Type B pancreatic cell (in vitro differentiated cells): Measurements from ENCODE around the gene ADD3. TPM values are rescaled to one million over a fixed set of nuclear protein-coding genes. Genes with fewer than 3 reads are reported as not detected.

Experiments used
- DNase-seq: peaks from one replicate; pipeline ENCODE4 v3.0.0; 2021; ENCODE audit warnings: mixed read lengths; ENCODE audit not compliant: unreplicated experiment; ENCODE audit errors: extremely low spot score
- H3K27ac Mint-ChIP-seq: 2 replicates; pipeline ENCODE4 v1.8.0; 2021; ENCODE audit warnings: mild to moderate bottlenecking, mixed read lengths
- H3K27me3 Mint-ChIP-seq: 2 replicates; pipeline ENCODE4 v1.8.0; 2021; ENCODE audit warnings: mixed read lengths
- H3K36me3 Mint-ChIP-seq: 2 replicates; pipeline ENCODE4 v1.8.0; 2021; ENCODE audit warnings: mixed read lengths
- H3K4me1 Mint-ChIP-seq: one replicate; pipeline ENCODE4 v1.8.0; 2021; ENCODE audit warnings: mixed read lengths; ENCODE audit not compliant: unreplicated experiment
- H3K4me3 Mint-ChIP-seq: 2 replicates; pipeline ENCODE4 v1.8.0; 2021; ENCODE audit warnings: mild to moderate bottlenecking, mixed read lengths
- H3K9me3 Mint-ChIP-seq: 2 replicates; pipeline ENCODE4 v1.8.0; 2021; ENCODE audit warnings: mixed read lengths
- CTCF ChIP-seq: fragments of 200-600 bp; sonication (generic); conservative IDR thresholded peaks from 2 replicates; pipeline ENCODE4 v1.5.0; 2021; ENCODE audit warnings: antibody characterized with exemption, mild to moderate bottlenecking
- total RNA-seq: library from RNA; stranded (reverse); gene quantifications from 2 replicates; pipeline ENCODE4 v1.2.1, GENCODE V29; 2021; ENCODE audit warnings: low replicate concordance

The ADD3 gene
- total RNA-seq, 1 donor from 2014 or later: 183 TPM

- peaks cover 3% of the 10 kb centered on the region for H3K27me3 Mint-ChIP-seq
- H3K4me1 Mint-ChIP-seq: peaks cover 4% of the 10 kb centered on the region
- no peak overlapping the region for H3K27ac Mint-ChIP-seq
- H3K36me3 Mint-ChIP-seq: no peaks in the 10 kb centered on the region
- no peak overlapping the region for H3K4me3 Mint-ChIP-seq
- no peaks in the 10 kb centered on the region for H3K9me3 Mint-ChIP-seq
- no peak for TF ChIP-seq CTCF
- DNase-seq: peak; percentile 32
Measured at GRCh38 chr10:110181451-110181850, 173.7 kb downstream of the ADD3 start.

DNA sequence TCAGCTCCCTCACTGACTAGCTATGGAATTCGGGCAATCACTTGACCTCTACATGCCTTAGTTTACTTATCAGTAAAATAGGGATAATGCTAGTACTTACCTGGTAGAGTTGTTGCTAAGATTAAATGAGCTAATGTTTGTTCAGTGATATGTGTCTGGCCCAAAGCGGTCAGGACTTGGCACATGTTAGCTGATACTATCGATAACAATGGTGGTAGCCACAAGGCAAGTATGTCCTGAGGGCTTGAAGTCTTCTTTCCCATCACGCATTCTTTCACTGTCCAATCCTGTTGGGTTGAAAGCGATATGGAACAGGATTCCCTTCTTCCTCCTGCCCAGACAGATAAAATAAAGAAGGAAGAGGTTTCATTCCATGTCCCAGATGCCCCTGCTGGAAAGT is 174.1 kb downstream of the ADD3 start:
- Mint-ChIP-seq H3K27ac (no peak overlapping the region), H3K36me3 (no peaks in the 10 kb centered on the region), H3K27me3 (peaks cover 3% of the 10 kb centered on the region), H3K4me3 (no peak overlapping the region), H3K4me1 (peaks cover 6% of the 10 kb centered on the region), H3K9me3 (no peaks in the 10 kb centered on the region)
- no peak for TF ChIP-seq CTCF
- DNase-seq: peak; percentile 4

DNA sequence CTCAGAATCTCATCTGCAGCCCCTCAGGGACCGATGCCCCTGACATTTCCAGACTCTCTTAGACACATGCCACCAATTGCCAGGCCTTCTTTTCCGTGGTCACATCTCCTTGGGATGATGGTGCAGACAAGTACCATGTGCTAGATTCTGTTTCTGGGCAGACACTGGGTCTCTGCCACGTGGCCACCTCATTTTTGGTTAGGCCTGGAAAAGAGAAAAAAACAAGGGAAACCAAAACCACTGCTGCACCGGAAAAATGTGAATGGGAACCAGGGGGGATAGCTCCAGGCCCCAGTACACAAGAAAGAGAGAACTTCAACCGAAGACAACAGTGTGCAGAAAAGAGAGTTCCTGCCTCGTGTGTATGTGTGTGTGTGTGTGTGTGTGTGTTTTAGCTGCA is 176.6 kb downstream of the ADD3 start:
- no peaks in the 10 kb centered on the region for H3K36me3 Mint-ChIP-seq

More for the DNA sequence above, 176.6 kb downstream of the ADD3 start:
- peaks cover 3% of the 10 kb centered on the region for H3K4me1 Mint-ChIP-seq
- no peak overlapping the region for H3K27ac Mint-ChIP-seq
- H3K4me3 Mint-ChIP-seq: no peak overlapping the region
- H3K9me3 Mint-ChIP-seq: no peaks in the 10 kb centered on the region
- H3K27me3 Mint-ChIP-seq: peaks cover 3% of the 10 kb centered on the region
- peak; percentile 22 for DNase-seq
- no peak for TF ChIP-seq CTCF

Other genes with a start within 250 kb of the ADD3 start
- gene XPNPEP1, start 84.5 kb upstream of the ADD3 start, total RNA-seq: 50.1 and 76.6 TPM in 2 replicates
- gene MXI1, start 199.6 kb downstream of the ADD3 start, total RNA-seq: 17.8 and 34.7 TPM in 2 replicates